RWPE1 (cell line): ENCODE measurements around the gene IBSP.
A peak's percentile ranks its signal among the peaks of the same experiment; 100 is the strongest.

Source experiments
- CTCF ChIA-PET: fragments of 350-600 bp; sonication (Branson Sonifier 250); formaldehyde crosslinking; extraction: SDS; loops from one replicate; lab custom pipeline; 2021; lab: Yijun Ruan, JAX
- POLR2A ChIA-PET: fragments of 400-600 bp; formaldehyde crosslinking; extraction: SDS; loops from one replicate; lab custom pipeline; 2020; ENCODE audit warnings: antibody characterized with exemption; ENCODE audit not compliant: low non-redundant PET; lab: Yijun Ruan, JAX
- DNase-seq: peaks from one replicate; pipeline ENCODE4 v3.0.0; 2012; ENCODE audit warnings: low spot score
- H3K27ac ChIP-seq: fragments of 450-650 bp; 2 replicates; pipeline ENCODE4 v1.5.1; 2017
- CTCF ChIP-seq: fragments of 450-650 bp; conservative IDR thresholded peaks from 2 replicates; pipeline ENCODE4 v1.5.1; 2017; ENCODE audit warnings: low read depth, mild to moderate bottlenecking

The IBSP gene

GRCh38 chr4:87839592-87839946, 40.2 kb downstream of the IBSP start:
- ChIA-PET POLR2A (no interaction called here), CTCF (interaction anchor here (0.8 to 3.0 kb wide), 5 partner anchors 9 to 296 kb away, joined by 4 to 16 read pairs (median 11); no protein-coding TSS in a partner anchor)
- DNase-seq, result no peak
- TF ChIP-seq CTCF, result peak; percentile 44; the same call in 1 of the 2 replicates
- no peak overlapping the region for H3K27ac ChIP-seq

- DNase-seq, result no peak
- TF ChIP-seq CTCF, result no peak
- ChIA-PET POLR2A (no interaction called here), CTCF (interaction anchor here (0.8 to 3.0 kb wide), 4 partner anchors 9 to 296 kb away, joined by 6 to 16 read pairs (median 11); no protein-coding TSS in a partner anchor)
- H3K27ac ChIP-seq, result no peak overlapping the region
Measured at GRCh38 chr4:87840149-87840548, 40.8 kb downstream of the IBSP start.

- no peak overlapping the region for H3K27ac ChIP-seq
- CTCF ChIA-PET, result interaction anchor here (0.6 kb wide), 1 partner anchor 916 kb away, joined by 3 read pairs; no protein-coding TSS in a partner anchor
- DNase-seq, result peak; percentile 27
- POLR2A ChIA-PET, result no interaction called here
- TF ChIP-seq CTCF, result no peak
Measured at GRCh38 chr4:87843936-87844335, 44.6 kb downstream of the IBSP start.

- DNase-seq, result no peak
- H3K27ac ChIP-seq, result no peak overlapping the region
- ChIA-PET CTCF (interaction anchor here (0.6 kb wide), 1 partner anchor 917 kb away, joined by 3 read pairs; no protein-coding TSS in a partner anchor), POLR2A (no interaction called here)
- TF ChIP-seq CTCF, result no peak
Measured at GRCh38 chr4:87844452-87844851, 45.1 kb downstream of the IBSP start.

GRCh38 chr4:87846226-87846625, 46.9 kb downstream of the IBSP start:
- POLR2A ChIA-PET, result no interaction called here
- no peak for DNase-seq
- TF ChIP-seq CTCF, result no peak
- H3K27ac ChIP-seq, result no peak overlapping the region
- CTCF ChIA-PET, result interaction anchor here (1.8 kb wide), 1 partner anchor 302 kb away, joined by 6 read pairs; no protein-coding TSS in a partner anchor

GRCh38 chr4:87848622-87849351, 49.4 kb downstream of the IBSP start:
- DNase-seq, result peak; percentile 55
- TF ChIP-seq CTCF, result peak; percentile 80
- ChIA-PET CTCF (interaction anchor here (0.5 to 2.3 kb wide), 23 partner anchors 10 to 530 kb away, joined by 3 to 11 read pairs (median 4); partner anchors contain the start of gene SPP1), POLR2A (no interaction called here)
- H3K27ac ChIP-seq, result no peak overlapping the region
